Neural progenitor cell (in vitro differentiated cells): Measurements from ENCODE around the gene NUP62.

Source experiments
- EZH2 ChIP-seq: fragments of 200-600 bp; sonication (generic); IDR thresholded peaks from 2 replicates; pipeline ENCODE4 v1.6.1; 2017; ENCODE audit warnings: antibody characterized with exemption, mild to moderate bottlenecking, moderate library complexity
- EZH2phosphoT487 ChIP-seq: fragments of 200-600 bp; sonication (generic); IDR thresholded peaks from 2 replicates; pipeline ENCODE4 v1.6.1; 2017; ENCODE audit warnings: antibody characterized with exemption
- TF ChIP-seq, protein P1 (sequence below): fragments of 200-600 bp; sonication (generic); IDR thresholded peaks from 2 replicates; pipeline ENCODE4 v1.5.1; 2017; ENCODE audit warnings: antibody characterized with exemption, mild to moderate bottlenecking

DNA sequence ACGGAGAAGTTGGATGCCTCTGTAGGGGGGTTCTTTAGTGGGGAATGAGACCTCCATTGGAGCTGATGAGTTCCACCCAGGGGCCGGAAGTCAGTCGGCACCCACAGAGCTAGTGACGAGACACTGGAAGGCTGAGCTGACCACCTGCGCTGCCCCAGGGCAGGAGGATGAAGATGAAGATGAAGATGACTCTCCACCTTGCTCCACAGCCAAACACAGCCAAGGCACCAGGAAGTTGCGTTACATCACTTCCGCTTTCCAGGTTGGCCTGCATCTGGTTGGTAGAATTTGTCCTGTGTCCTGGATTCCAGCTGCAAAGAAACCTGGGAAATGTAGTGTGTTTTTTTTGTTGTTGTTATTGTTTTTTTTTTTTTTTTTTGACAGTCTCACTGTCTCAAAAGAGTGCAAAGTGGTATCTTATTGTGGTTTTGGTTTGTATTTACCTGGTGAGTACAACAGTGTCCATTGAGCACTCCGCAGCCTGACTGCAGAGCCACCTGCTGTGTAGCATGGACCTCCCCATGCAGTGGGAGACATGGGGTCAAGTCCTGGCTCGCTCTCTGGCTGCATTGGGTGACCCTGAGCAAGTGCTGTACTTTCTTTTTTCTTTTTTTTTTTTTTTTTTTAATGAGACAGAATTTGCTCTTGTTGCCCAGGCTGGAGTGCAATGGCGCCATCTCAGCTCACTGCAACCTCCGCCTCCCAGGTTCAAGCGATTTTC lies 49.9 kb downstream of the NUP62 start:
- TF ChIP-seq, protein P1, sequence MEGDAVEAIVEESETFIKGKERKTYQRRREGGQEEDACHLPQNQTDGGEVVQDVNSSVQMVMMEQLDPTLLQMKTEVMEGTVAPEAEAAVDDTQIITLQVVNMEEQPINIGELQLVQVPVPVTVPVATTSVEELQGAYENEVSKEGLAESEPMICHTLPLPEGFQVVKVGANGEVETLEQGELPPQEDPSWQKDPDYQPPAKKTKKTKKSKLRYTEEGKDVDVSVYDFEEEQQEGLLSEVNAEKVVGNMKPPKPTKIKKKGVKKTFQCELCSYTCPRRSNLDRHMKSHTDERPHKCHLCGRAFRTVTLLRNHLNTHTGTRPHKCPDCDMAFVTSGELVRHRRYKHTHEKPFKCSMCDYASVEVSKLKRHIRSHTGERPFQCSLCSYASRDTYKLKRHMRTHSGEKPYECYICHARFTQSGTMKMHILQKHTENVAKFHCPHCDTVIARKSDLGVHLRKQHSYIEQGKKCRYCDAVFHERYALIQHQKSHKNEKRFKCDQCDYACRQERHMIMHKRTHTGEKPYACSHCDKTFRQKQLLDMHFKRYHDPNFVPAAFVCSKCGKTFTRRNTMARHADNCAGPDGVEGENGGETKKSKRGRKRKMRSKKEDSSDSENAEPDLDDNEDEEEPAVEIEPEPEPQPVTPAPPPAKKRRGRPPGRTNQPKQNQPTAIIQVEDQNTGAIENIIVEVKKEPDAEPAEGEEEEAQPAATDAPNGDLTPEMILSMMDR: no peak
- TF ChIP-seq EZH2 (no peak), EZH2phosphoT487 (no peak)
